Measurements from ENCODE around the gene SYNDIG1.
"Not testable (repeated sequence)": the region's sequence is repeated elsewhere in the genome, so short reads cannot be mapped to it uniquely, and the experiment has no call there.

SYNDIG1 gene

DNA sequence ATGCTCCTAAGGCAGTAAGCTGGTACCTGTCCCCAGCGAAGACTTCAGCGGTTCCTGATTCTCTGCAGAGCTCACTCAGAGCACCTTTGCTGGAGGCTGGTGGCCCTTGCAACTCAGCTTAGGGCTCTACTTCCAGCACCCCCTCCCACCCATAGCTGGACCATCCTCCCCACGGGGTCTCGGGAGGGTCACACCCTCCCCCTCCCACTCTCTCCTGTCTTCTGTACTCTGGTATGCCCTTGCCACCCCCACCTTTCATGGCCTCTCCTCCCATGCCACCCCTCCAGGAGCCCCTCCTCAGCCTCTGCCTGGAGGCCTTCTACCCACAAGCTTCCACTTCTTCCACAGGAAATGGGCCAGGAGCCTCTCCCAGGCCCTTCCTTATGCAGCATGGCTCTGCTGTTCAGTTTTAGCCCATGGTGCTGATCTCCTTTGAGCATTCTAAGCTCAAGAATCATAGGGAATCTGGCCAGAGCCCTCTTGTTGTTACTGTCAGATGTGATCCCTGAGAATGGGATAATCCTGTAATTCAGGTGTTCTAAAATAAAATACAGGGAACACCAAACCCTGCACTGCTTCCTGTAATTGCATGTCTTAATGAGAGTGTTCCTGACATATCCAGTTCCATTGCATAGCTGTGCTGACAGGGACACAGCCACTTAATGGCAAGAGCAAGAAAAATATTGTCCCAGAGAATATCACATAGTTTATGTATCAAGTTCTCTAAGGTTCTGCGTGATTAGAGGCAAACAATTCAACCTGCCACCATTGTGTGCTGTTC is 142.1 kb downstream of the SYNDIG1 start:
- DNase-seq (ENCODE audit: low read depth): no peak

DNA sequence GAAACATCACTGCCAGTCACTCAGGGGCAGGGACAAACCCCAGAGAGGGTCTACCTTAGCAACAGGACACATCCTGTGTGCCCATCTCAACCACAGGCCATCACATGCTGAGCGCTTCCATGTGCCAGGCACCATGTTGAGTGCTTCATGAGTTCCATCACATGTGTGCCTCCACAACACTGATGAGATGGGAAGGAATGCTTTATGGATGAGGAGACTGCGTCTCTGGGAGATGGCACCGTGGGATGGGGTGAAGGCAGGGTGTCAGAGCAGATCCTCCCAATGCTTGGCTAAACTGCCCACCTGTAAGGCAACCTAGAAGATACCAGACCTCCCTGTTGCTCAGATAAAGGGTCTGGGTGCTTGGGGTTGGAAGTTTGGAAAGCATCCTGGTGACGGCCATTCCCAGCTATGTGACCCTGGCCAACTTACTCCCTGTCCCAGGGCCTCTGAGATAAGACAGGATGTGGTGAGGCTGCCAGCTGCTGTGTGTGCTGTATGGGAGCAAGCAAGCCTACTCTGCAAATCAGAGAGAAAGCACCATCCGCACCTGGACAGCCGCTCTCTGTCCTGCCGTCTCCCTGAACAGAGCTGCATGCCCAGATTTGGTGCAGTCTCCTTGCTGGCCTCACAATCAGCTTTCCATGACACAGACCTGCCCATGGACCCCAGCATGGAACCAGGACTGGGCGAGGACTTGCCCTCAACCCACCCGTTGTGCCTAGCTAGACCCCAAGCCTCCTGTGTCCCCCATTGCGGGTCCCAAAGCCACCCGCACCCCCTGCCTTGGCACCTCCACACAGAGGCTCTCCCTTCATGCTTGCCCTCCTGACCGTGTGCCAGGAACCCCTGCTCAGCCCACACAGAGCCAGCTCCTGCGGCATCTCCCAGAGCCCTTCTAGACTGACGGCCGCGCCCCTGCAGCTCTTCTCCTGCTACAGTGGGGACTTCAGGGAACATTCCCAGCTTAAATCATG is 143.7 kb downstream of the SYNDIG1 start:
- no peak for DNase-seq (ENCODE audit: low read depth)

DNA sequence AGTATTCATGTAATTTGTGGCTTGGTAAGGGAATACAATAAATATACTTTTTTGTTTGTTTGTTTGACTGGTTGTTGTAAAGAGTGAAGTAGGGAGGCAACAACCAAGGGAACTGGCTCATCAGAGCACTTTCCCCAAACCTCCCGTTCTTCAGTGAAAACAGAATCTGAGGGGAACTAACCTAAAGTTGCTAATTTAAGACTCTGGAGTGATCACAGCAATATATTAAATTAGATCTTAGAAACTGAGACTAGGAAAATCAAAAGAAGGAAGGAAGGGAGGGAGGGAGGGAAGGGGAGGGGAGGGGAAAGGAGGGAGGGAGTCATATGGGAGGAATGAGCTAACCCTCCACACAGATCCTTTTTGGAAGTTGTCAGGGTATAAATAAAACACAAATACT is 144.9 kb downstream of the SYNDIG1 start:
- DNase-seq (ENCODE audit: low read depth): no peak

DNA sequence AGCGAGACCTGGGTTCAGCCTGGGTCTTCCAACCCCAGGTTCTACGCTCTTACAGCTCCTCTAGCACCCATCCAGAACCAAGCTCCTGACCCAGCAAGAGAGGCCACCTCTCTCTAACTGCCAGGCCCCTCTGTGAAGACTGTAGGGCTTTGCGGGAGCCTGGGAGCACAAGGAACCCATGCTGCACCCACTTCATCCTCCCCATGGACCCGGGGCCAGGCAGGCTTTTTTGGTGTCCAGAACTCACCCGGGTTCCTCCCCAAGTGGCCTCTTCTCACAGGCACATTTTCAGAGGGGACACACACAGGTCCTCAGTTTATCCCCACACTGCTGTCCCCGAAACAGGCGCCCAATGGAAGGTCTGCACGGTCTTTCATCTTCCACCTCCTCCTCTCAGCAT is 145.9 kb downstream of the SYNDIG1 start:
- DNase-seq (ENCODE audit: low read depth): no peak

DNA sequence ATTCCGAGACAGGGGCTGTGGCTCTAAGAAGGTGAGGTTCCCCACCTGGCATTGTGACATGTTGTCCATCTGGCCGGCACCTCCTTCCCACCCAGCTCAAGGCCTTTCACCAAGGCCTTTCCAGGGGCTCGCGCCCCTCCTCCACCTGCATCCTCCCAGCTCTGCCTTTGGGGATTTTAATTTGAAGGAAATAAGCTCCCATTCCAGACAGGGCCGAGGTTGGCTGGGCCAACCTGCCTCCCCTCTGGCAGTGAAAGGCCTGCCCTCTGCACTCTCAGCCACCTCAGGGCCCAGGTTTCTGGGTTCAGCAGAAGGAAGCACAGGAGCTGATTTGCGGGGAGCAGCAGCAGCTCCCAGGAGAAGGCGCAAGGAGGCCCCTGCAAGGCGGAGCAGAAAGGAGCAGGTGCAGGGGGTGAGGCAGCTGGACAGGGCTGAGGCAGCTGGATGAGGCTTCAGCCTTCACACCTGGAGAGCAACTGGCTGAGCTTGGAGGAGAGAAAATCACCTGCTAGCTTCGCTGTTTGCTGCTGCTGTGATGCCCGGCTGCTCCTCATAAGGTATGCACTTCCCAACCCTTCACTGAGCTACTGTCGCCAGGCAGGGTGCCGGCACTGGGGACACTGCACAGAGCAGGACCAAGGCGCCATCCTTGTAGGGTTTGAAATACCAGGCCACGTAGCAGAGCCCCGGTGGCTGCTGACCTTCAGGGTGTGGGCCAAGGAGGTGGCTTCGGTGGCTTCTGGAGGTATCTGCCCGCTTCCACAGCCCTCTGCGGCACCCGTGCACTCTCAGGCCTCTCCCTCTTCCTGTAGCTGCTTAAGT is 147.0 kb downstream of the SYNDIG1 start:
- DNase-seq (ENCODE audit: low read depth): no peak

DNA sequence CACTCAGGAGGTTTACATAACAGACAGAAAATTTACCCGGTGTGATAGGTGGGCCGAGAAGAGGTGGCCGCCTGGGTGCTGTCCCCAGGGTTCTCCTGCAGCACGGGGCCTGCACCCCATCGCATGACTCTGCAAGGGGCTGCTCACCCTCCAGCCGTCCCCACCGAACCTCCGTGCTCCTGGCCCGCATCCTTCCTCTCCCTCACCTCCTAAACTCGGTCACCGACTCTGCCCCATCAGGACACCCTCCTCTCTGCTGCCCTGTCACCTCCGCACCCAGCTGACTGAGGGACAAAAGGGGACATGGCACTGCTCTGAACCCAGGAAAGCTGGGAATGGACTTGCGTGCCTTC is 147.6 kb downstream of the SYNDIG1 start:
- no peak for DNase-seq (ENCODE audit: low read depth)

DNA sequence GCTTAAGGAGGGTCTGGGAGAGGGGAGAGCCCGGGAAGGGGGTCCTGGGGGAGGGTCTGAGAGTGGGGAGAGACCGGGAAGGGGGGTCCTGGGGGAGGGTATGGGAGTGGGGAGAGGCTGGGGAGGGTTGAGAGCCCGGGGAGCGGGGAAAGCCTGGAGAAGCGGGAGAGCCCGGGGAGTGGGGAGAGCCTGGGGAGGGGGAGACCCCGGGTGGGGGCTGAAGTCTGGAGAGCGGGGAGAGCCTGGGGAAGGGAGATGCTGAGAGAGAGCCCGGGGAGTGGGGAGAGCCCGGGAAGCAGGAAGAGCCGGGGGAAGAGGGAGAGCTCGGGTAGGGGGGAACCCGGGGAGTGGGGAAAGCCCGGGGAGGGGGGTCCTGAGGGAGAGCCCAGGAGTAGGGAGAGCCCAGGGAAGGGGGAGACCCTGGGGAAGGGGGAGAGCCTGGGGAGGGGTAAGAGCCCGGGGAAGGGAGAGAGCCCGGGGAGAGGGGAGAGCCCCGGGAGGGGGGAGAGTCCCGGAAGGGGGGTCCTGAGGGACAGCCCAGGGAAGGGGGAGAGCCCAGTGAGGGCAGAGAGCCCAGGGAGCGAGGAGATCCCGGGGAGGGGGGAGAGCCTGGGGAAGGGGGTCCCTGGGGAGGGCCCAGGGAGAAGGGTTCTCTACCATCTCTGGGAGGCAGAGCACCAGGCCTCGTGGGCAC is 148.5 kb downstream of the SYNDIG1 start:
- DNase-seq (ENCODE audit: low read depth): no peak

DNA sequence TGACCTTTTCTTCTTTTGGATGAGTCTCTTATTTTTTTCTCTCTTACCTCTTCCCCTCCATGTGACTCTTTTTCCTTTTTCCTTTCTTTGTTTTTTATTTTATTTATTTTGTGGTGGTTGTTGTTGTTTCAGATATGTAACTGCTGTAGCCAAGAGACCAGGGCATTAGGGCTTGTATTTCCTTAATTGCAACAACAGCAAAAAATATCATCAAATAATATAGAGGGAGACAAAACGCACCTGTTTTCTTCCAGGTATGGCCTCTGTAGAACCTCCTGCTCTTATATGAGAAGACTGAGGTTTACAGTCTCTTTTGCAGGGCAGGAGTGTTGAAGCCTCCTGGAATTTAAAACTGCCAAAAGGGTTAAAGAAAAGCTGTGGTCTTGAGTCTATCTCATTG is 149.3 kb downstream of the SYNDIG1 start:
- DNase-seq (ENCODE audit: low read depth): no peak

DNA sequence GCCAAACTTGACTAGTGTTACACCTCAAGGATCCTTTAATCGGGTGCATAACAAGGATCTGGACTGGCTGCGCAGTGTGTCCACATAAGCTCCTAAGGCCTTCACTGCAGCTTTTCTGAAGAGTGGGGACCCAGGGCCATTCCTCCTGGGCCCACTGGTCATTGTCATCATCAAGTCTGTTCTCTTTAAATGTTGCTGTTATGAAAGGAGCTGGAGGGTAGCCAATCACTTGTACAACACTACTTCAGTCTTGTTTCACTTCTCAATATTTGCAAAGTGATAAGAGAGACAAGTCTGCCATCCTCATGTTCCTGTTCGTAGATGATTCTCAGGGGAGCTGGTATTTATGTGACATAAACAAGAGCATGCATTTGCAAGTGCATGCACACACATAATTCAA is 149.8 kb downstream of the SYNDIG1 start:
- DNase-seq (ENCODE audit: low read depth): no peak

DNA sequence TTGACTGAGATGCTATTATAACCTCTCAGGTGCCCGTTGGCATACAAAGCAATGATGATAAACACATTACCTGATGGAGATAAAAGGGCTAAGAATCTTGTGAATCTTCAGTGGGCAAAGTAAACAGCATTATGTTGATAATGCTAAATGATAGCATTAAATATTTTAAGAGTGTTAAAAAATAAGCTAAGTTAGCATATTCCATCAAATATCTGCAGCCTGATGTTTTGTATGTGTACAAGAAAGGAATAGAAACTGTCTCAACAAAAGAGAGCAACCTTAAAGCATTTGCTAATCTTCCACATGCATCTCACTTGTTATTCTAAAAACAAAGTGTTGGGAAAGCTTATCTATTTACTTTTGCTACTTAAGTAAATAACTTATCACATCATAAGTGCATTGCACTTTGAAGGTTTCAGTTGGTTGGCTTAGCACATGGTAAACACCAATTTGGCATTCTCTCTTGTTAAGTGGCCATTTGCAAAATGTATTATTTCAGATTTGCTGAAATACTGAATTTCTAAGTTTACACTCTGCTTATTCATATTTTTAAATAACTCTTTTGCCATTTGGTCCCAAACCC is 151.6 kb downstream of the SYNDIG1 start:
- no peak for DNase-seq (ENCODE audit: low read depth)

DNA sequence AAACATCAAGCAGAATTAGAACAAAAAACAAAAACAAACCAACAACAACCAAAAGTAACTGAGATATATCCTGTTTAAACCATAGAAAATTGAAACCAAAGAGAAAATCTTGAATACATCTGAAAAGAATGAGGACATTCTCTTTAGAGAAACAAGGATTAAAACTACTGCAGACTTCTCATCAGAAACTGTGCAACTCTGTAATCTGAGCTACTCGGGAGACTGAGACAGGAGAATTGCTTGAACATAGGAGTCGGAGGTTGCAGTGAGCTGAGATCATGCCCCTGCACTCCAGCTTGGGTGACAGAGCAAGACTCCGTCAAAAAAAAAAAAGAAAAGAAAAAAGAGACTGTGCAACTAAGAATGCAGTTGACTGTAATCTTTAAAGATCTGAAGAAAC is 153.4 kb downstream of the SYNDIG1 start:
- DNase-seq (ENCODE audit: low read depth): no peak

DNA sequence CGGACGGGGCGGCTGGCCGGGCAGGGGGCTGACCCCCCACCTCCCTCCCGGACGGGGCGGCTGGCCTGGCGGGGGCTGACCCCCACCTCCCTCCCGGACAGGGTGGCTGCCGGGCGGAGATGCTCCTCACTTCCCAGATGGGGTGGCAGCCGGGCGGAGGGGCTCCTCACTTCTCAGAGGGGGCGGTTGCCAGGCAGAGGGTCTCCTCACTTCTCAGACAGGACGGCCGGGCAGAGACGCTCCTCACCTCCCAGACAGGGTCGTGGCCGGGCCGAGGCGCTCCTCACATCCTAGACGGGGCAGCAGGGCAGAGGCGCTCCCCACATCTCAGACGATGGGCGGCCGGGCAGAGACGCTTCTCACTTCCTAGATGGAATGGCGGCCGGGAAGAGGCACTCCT is 156.7 kb downstream of the SYNDIG1 start:
- not testable (repeated sequence) for DNase-seq (ENCODE audit: low read depth)

DNA sequence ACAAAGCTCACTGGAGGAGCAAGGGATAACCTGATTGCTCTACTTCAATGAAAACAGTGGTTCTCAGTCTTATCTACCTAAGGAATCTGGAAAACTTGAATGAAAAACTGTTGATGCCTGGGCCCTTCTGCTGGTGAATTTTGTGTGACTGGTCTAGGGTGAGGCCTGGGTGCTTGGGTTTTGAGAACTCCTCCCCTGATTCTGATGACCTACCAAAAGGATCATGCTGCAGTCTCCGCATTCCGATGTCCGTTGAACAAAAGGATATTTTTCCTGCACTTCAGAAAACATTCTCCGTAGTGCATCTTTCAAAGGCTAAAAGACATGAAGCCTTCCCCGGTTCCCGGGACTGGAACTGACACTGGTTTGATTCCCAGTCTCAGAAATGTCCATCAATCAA is 157.9 kb downstream of the SYNDIG1 start:
- no peak for DNase-seq (ENCODE audit: low read depth)

DNA sequence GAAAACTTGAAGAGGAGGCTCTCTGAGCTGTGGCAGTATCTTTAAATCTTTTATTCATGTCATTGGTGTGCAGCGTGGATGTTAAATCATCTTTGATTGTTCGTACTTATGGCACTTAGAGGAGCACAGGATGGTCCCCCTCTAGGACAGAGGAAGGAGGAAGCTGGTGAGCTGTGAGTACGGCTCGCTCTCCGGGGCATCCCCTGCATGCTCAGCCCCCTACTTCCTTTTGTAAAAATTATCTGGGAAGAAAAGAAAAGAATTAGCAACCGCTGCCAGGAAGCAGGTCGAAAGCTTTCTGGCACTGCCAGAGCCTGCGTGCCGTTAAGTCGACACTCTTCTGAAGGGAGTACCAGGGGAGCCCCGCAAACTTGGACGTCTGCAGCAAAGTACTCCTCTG is 158.5 kb downstream of the SYNDIG1 start:
- no peak for DNase-seq (ENCODE audit: low read depth)

DNA sequence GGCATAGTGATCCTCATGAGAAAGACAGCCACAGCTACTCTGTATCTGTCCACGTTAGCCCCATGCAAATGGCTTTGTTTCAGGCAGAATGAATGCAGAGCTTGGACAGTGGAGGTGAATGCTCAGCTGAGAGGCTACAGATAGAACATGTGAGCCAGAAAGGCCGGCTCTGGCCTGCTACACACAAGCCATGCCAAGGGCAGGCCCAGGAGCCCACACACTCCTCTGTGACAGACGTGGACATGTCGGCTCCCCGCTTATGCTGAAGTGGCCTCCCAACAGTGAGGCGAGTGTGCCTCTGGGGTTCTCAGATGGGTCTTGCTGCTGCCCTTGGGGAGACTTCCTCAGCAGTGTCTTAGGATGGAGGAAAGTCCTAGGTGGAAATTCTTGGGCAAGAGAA is 159.6 kb downstream of the SYNDIG1 start:
- no peak for DNase-seq (ENCODE audit: low read depth)

DNA sequence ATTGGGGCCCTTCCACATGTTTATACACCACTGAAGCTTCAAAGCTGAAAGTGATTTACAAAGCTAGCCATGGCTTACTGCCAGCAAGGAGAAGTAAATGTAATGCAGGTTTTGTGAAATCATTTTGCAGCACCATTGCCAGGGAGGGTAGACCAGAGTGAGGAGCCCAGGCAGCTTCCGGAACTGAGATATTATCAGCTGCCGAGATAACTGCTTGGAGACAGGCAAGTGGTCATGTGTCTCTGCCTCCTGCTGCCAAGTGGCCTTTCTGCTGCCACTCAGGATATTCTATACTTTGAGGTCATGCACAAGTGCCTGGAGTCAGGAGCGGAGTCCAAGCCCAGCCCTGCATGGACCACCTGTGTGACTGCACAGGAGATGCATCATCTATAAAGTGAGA is 160.2 kb downstream of the SYNDIG1 start:
- DNase-seq (ENCODE audit: low read depth): no peak

DNA sequence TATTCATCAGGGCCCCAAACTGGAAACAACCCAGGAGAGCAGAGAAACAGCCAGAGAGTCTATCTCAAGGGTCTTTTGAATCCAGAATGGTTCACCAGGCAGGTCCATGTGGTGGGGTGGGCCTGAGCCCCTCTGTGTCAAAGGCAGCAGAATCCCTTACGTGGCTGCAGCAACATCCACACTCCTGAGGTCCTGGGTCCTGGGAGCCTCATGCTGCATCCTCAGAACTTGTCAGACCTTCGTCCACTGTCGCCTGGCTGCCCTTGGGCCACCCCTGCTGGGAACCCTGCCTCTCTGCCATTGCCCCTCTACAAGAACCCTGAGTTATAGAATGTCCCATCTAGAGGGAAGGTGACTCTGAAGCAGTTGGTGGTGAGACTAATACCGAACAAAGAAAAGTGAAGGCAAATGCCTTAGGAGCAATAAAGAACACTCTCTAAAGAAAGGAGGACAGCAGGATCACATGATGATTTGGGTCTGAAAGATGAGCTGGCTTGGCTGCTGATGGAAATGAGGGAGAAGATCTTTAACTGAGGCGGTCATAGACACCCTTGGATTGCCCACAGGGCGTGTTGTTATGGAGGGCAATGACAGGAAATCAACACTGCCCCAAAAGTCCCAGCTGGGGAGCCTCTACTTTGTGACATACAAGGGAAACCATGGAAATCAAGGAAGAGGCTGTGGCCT is 161.2 kb downstream of the SYNDIG1 start:
- no peak for DNase-seq (ENCODE audit: low read depth)

DNA sequence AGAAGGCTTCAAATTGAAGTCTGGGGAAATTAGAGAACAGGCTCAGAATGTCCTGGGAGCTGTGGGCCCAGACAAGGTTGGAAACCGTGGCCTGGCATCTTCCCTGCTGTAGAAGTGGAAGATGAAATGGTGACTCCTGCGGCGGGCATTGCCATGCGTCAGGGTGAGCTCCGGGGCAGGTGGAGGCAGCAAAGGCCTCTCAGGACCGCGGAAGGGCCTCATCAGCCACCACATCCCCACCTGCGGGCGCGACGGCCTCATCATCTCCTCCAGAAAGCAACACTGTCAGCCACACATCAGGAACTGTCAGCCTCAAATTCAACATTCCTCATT is 161.7 kb downstream of the SYNDIG1 start:
- no peak for DNase-seq (ENCODE audit: low read depth)

DNA sequence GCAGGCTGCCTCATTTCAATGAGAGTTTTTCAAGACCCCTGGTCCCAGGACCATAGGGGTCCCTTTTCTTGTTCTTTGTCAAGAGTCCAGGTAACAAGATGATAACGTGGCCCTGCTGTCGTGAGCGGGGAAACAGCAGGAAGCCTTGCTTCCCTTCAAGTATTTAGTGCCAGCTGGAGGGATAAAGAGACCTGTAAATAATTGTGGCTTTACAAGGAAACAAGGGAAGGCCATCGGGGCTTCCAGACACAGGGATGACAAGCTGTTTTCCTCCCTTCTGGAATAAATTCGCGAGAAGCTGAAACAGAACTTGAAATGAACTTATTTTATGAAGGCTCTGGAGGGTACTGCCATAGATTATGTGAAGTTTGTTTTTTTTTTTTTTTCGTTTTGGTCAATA is 163.2 kb downstream of the SYNDIG1 start:
- DNase-seq (ENCODE audit: low read depth): no peak

DNA sequence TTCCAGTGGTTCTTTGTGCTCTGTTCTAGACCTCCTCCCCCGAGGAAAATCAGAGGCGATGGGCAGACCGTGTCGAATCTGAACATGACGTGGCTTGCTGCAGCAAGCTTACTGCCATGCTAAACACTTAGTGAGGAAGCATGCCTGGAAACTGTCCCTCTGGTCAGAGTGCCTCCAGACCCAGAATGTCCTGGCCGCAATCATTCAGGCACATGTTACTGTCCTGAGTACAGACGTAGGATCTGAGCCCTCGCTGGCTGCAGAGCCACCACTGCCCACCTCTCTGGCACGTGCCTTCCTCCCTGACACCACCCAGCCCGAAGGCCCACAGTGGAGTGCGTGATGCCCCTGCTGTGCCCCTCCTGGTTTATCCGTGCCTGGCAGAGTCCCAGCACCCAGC is 163.6 kb downstream of the SYNDIG1 start:
- no peak for DNase-seq (ENCODE audit: low read depth)

DNA sequence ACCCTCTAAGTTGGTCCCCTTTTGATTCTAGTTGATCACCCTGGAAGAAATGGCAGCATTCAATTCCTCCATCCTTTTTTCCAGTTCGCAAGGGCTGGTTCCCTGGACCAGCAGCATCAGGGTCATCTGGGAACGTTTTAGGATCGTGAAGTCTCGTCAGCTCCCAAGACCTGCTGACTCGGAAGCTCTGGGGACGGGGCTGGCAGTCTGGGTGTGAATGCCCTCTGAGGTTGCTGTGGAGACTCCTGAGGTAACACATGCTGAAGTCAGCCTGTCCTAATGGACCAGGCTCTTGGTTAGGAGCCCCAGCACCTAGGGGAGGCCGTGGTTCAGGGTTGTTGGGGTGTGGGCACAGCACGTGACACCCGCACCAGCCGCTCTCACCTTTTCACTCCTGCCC is 164.1 kb downstream of the SYNDIG1 start:
- DNase-seq (ENCODE audit: low read depth): no peak
